CD14-positive monocyte (primary cell): ENCODE results near the gene GPSM1. TPM values are rescaled to one million over a fixed set of nuclear protein-coding genes. Genes with fewer than 3 reads are reported as not detected.

Experiments used
- DNase-seq, 3 donors: peaks; one replicate each; pipeline ENCODE4 v3.0.0-alpha.2; 2011 to 2022
- H2AFZ ChIP-seq: 2 replicates; pipeline ENCODE4 v1.6.0; 2012; ENCODE audit warnings: mild to moderate bottlenecking, low read depth, low read length, inconsistent platforms; ENCODE audit not compliant: insufficient read depth, poor library complexity, severe bottlenecking
- H3K27ac ChIP-seq, 2 donors: 1 replicate in 1 of 2; 2 replicates in 1 of 2; pipeline ENCODE4 v1.5.1; 2012 to 2013; ENCODE audit warnings: low read length in 2 of 2, control low read depth in 1 of 2, inconsistent platforms in 1 of 2, low read depth in 1 of 2, mild to moderate bottlenecking in 1 of 2
- H3K27me3 ChIP-seq, 2 donors: one replicate each; pipeline versions ENCODE4 v1.6.0 to v1.6.1; 2011 to 2013; ENCODE audit warnings: low read length in 2 of 2; ENCODE audit not compliant: control insufficient read depth in 2 of 2, insufficient read depth in 2 of 2
- H3K36me3 ChIP-seq, 2 donors: replicated peaks in 1 of 2; 1 replicate in 1 of 2; 2 replicates in 1 of 2; pipeline versions ENCODE4 v1.5.1 to v1.6.1; 2012 to 2013; ENCODE audit warnings: low read length in 2 of 2, control low read depth in 1 of 2, inconsistent platforms in 1 of 2, mild to moderate bottlenecking in 1 of 2; ENCODE audit not compliant: insufficient read depth in 2 of 2, control insufficient read depth in 1 of 2
- H3K4me1 ChIP-seq, 2 donors: 1 replicate in 1 of 2; 2 replicates in 1 of 2; pipeline versions ENCODE4 v1.5.1 to v1.6.1; 2012 to 2013; ENCODE audit warnings: low read length in 2 of 2, control low read depth in 1 of 2, inconsistent platforms in 1 of 2, mild to moderate bottlenecking in 1 of 2, moderate library complexity in 1 of 2; ENCODE audit not compliant: insufficient read depth in 2 of 2, control insufficient read depth in 1 of 2
- H3K4me2 ChIP-seq: replicated peaks from 2 replicates; pipeline ENCODE3; 2012; ENCODE audit warnings: low read length, moderate library complexity, mild to moderate bottlenecking; ENCODE audit not compliant: poor library complexity, severe bottlenecking; ENCODE audit errors: extremely low read depth
- H3K4me3 ChIP-seq, 3 experiments: fragments of 200-600 bp in 1 of 3; sonication (generic) in 1 of 3; replicated peaks in 1 of 3; 1 replicate in 2 of 3; 2 replicates in 1 of 3; pipeline ENCODE4 v1.5.1; 2011 to 2013; ENCODE audit warnings: low read length in 3 of 3, mild to moderate bottlenecking in 3 of 3, control low read depth in 2 of 3, low read depth in 2 of 3, inconsistent platforms in 1 of 3, moderate library complexity in 1 of 3
- H3K79me2 ChIP-seq: 2 replicates; pipeline ENCODE4 v1.6.0; 2012; ENCODE audit warnings: mild to moderate bottlenecking, control low read depth, inconsistent platforms, low read length, moderate library complexity; ENCODE audit not compliant: insufficient read depth
- H3K9ac ChIP-seq: 2 replicates; pipeline ENCODE4 v1.6.0; 2017; ENCODE audit warnings: low read length, mild to moderate bottlenecking; ENCODE audit not compliant: insufficient read depth, poor library complexity, severe bottlenecking
- H3K9me3 ChIP-seq, 2 donors: replicated peaks in 1 of 2; 1 replicate in 1 of 2; 2 replicates in 1 of 2; pipeline versions ENCODE4 v1.5.1 to v1.6.1; 2012 to 2013; ENCODE audit warnings: low read length in 2 of 2, control low read depth in 1 of 2; ENCODE audit not compliant: control insufficient read depth in 1 of 2, insufficient read depth in 1 of 2
- H4K20me1 ChIP-seq: 2 replicates; pipeline ENCODE4 v1.6.0; 2012; ENCODE audit warnings: mild to moderate bottlenecking, low read length, control low read depth, moderate library complexity; ENCODE audit not compliant: insufficient read depth
- H3K27ac Mint-ChIP-seq, 7 donors: one replicate each; pipeline ENCODE4 v1.8.0; 2020; ENCODE audit warnings: mild to moderate bottlenecking in 7 of 7, mixed read lengths in 7 of 7, moderate library complexity in 6 of 7, inconsistent platforms in 2 of 7
- H3K27me3 Mint-ChIP-seq, 3 donors: one replicate each; pipeline ENCODE4 v1.8.0; 2021 to 2022; ENCODE audit warnings: low read depth in 3 of 3, mild to moderate bottlenecking in 3 of 3, mixed read lengths in 3 of 3, moderate library complexity in 3 of 3, inconsistent platforms in 1 of 3
- H3K36me3 Mint-ChIP-seq, 2 donors: one replicate each; pipeline ENCODE4 v1.8.0; 2020; ENCODE audit warnings: mixed read lengths in 2 of 2, inconsistent platforms in 1 of 2, mild to moderate bottlenecking in 1 of 2
- H3K4me1 Mint-ChIP-seq: one replicate; pipeline ENCODE4 v1.8.0; 2020; ENCODE audit warnings: mild to moderate bottlenecking, mixed read lengths
- H3K4me3 Mint-ChIP-seq, 2 donors: one replicate each; pipeline ENCODE4 v1.8.0; 2020; ENCODE audit warnings: mild to moderate bottlenecking in 2 of 2, mixed read lengths in 2 of 2, moderate library complexity in 1 of 2
- H3K9me3 Mint-ChIP-seq, 7 donors: one replicate each; pipeline ENCODE4 v1.8.0; 2020 to 2022; ENCODE audit warnings: mixed read lengths in 7 of 7, mild to moderate bottlenecking in 6 of 7, moderate library complexity in 6 of 7, inconsistent platforms in 2 of 7
- WGBS: methylation state at CpG from one replicate; pipeline ENCODE4 v1.1.5; 2013; ENCODE audit warnings: missing lambda C conversion rate; ENCODE audit not compliant: insufficient coverage; 5-methylcytosine and 5-hydroxymethylcytosine counted together
- intact Hi-C, 2 donors: fragments of 100-400 bp; cut with micrococcal nuclease; formaldehyde crosslinking; loops; one replicate each; pipeline versions ENCODE4 v1.15.0 to v1.15.1; 2023
- polyA plus RNA-seq, 3 donors: library from polyadenylated mRNA; depleted of rRNA in 1 of 3; unstranded in 2 of 3; stranded (reverse) in 1 of 3; fragments of 300-500 nt in 2 of 3; fragments of >200 nt in 1 of 3; fragmentation: Illumina TruSeq in 2 of 3; gene quantifications; 1 replicate in 2 of 3; 2 replicates in 1 of 3; pipeline ENCODE4 v1.2.3, GENCODE V29; 2012 to 2021
- TF ChIP-seq, protein P1 (sequence below): fragments of 200-600 bp; IDR thresholded peaks from one replicate; pipeline ENCODE4 v1.8.0; 2022; ENCODE audit warnings: antibody characterized with exemption, mild to moderate bottlenecking

Gene GPSM1
- polyA plus RNA-seq, 3 donors: 0.67 to 3.1 (median 0.73) TPM

DNA sequence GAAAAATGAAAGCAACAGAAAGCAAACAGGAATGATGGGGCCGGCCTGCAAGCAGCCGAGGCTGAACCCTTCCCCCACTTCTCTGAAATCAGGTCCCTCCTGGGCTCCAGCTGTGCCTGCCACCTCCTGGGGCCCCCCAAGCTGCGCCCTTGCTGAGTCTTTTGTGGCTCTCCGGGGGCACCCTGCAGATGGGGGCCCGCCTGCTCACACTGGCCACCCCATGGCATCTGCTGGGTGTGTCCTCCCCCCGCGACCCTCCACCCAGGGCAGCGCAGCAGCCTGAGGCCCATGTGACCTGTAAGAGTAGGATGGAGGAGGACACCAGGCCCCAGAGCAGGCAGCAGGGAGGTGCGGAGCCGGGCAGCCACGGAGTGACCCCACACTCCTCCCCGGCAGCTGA, 5.7 kb downstream of the GPSM1 start:
- H3K4me1 ChIP-seq: peaks cover 11 to 12% of the 10 kb centered on the region in 2 donors
- H3K4me1 Mint-ChIP-seq: peaks cover 9% of the 10 kb centered on the region
- no peaks in the 10 kb centered on the region for H3K36me3 Mint-ChIP-seq
- peaks cover 0 to 13% of the 10 kb centered on the region in 2 donors for H3K27me3 ChIP-seq
- DNase-seq: no peak
- H3K4me2 ChIP-seq: no peak overlapping the region
- H4K20me1 ChIP-seq: no peaks in the 10 kb centered on the region
- no peak overlapping the region for H2AFZ ChIP-seq
- H3K9ac ChIP-seq: no peak overlapping the region
- no peak overlapping the region for H3K27ac ChIP-seq
- H3K27ac Mint-ChIP-seq: no peak overlapping the region
- intact Hi-C loops: no loop called here
- WGBS: 94% methylated on average over 11 of the region's 12 CpGs
- TF ChIP-seq, protein P1, sequence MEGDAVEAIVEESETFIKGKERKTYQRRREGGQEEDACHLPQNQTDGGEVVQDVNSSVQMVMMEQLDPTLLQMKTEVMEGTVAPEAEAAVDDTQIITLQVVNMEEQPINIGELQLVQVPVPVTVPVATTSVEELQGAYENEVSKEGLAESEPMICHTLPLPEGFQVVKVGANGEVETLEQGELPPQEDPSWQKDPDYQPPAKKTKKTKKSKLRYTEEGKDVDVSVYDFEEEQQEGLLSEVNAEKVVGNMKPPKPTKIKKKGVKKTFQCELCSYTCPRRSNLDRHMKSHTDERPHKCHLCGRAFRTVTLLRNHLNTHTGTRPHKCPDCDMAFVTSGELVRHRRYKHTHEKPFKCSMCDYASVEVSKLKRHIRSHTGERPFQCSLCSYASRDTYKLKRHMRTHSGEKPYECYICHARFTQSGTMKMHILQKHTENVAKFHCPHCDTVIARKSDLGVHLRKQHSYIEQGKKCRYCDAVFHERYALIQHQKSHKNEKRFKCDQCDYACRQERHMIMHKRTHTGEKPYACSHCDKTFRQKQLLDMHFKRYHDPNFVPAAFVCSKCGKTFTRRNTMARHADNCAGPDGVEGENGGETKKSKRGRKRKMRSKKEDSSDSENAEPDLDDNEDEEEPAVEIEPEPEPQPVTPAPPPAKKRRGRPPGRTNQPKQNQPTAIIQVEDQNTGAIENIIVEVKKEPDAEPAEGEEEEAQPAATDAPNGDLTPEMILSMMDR: no peak
- no peak overlapping the region for H3K4me3 ChIP-seq
- peaks cover 7 to 12% (median 10%) of the 10 kb centered on the region in 3 donors for H3K27me3 Mint-ChIP-seq
- H3K9me3 Mint-ChIP-seq: no peaks in the 10 kb centered on the region
- H3K79me2 ChIP-seq: no peaks in the 10 kb centered on the region
- H3K36me3 ChIP-seq: no peaks in the 10 kb centered on the region
- H3K9me3 ChIP-seq: no peaks in the 10 kb centered on the region
- no peak overlapping the region for H3K4me3 Mint-ChIP-seq

GRCh38 chr9:136333486-136333885, 6.1 kb downstream of the GPSM1 start:
- Mint-ChIP-seq H3K27me3 (peaks cover 4 to 8% (median 7%) of the 10 kb centered on the region in 3 donors), H3K36me3 (no peaks in the 10 kb centered on the region), H3K4me1 (peaks cover 6% of the 10 kb centered on the region), H3K27ac (no peak overlapping the region), H3K4me3 (no peak overlapping the region), H3K9me3 (no peaks in the 10 kb centered on the region)
- Histone ChIP-seq H3K79me2 (no peaks in the 10 kb centered on the region), H3K4me3 (no peak overlapping the region), H3K9ac (no peak overlapping the region), H3K27me3 (peaks cover 0 to 9% of the 10 kb centered on the region in 2 donors), H2AFZ (no peak overlapping the region), H3K36me3 (no peaks in the 10 kb centered on the region), H4K20me1 (no peaks in the 10 kb centered on the region), H3K4me1 (peaks cover 7% of the 10 kb centered on the region in 2 donors), H3K4me2 (no peak overlapping the region), H3K9me3 (no peaks in the 10 kb centered on the region), H3K27ac (no peak overlapping the region)
- intact Hi-C loops: no loop called here
- TF ChIP-seq, protein P1: no peak
- 94% methylated on average over 8 of the region's 17 CpGs for WGBS
- no peak for DNase-seq
